22Rv1 (cell line): ENCODE data around the gene DAP.

ENCODE experiments used
- CTCF ChIP-seq: fragments of 450-650 bp; IDR thresholded peaks from 2 replicates; pipeline ENCODE4 v1.5.1; 2017; ENCODE audit warnings: mild to moderate bottlenecking
- ZFX ChIP-seq: fragments of 450-650 bp; IDR thresholded peaks from 2 replicates; pipeline ENCODE4 v1.6.1; 2017; ENCODE audit warnings: antibody characterized with exemption, borderline replicate concordance

DNA sequence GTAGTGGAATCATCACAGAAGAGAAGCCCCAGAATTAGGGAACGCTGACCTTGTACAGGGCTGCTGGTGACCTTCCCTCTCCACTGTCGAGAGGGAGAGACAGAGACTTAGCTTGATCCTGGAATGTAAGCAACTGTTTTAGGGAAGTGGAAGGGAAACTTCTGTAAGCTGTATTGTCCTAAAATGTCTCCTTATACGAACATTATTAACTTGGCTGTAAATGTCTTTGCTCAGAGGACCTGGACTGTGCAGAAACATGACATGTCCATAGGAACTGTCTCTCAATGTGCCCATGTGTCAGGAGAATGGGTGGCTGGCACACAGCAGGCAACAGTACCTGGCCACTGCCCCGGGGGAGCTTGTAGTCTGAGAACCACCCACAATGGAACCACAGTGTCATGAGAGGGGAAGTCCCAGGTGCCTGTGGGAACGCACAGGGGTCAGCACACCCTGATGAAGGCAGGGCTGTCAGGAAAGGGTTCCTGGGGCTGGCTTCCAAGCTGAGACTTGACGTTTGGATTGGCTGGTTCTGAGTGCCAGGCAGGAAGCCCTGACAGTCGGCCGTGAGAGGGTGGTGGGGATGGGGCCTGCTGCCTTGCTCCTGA, 34.0 kb downstream of the DAP start:
- no peak for TF ChIP-seq CTCF
- no peak for TF ChIP-seq ZFX
